ENCODE measurements around the gene NHS. TPM values are rescaled to one million over a fixed set of nuclear protein-coding genes. Genes with fewer than 3 reads are reported as not detected.

NHS gene
- polyA plus RNA-seq, 1 donor (not counting 4 experiments of a cell fraction or from before 2014, with no cell fraction given), result 5.4 TPM

DNA sequence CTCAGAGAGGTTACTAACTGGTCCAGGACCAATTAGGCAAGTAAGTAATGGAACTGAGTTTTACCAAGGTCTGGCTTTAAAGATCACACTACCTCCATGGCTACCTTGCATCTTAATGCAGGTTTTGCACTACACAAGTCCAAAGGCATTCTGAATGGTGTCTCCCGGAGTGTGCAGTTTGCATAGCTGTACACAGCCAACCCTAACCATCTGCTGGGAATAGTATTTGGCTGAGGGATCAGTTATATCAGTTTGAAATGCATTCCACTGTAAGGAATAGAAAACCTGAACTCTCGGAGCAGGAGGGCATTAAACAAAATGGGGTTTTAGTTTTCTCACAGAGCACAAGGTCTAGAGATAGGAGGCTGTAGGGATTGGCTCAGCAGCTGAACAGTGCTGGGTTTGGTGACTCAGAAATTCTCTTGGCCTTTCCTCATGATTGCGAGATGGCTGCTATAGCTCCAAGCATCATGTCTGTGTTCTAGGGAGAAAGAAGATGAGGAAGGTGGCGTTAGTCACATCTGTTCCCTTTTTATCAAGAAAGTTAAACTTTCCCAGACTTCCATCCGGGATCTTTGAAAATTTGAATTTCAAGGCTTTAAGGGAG is 177.1 kb downstream of the NHS start:
- H3K4me3 ChIP-seq (ENCODE audit: control insufficient read depth in 2 of 3, extremely low read depth in 1 of 3, insufficient read depth in 2 of 3, low read depth in 1 of 3, low read length in 3 of 3), result no peak overlapping the region
- TF ChIP-seq, protein P1, sequence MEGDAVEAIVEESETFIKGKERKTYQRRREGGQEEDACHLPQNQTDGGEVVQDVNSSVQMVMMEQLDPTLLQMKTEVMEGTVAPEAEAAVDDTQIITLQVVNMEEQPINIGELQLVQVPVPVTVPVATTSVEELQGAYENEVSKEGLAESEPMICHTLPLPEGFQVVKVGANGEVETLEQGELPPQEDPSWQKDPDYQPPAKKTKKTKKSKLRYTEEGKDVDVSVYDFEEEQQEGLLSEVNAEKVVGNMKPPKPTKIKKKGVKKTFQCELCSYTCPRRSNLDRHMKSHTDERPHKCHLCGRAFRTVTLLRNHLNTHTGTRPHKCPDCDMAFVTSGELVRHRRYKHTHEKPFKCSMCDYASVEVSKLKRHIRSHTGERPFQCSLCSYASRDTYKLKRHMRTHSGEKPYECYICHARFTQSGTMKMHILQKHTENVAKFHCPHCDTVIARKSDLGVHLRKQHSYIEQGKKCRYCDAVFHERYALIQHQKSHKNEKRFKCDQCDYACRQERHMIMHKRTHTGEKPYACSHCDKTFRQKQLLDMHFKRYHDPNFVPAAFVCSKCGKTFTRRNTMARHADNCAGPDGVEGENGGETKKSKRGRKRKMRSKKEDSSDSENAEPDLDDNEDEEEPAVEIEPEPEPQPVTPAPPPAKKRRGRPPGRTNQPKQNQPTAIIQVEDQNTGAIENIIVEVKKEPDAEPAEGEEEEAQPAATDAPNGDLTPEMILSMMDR (optimal IDR thresholded peaks at IDR 0.05 in 1 of 3, IDR thresholded peaks at IDR 0.05 in 1 of 3, conservative IDR thresholded peaks at IDR 0.05 in 1 of 3; ENCODE audit: extremely low read depth in 1 of 3, insufficient read depth in 2 of 3, low read length in 3 of 3), result no peak
- no peaks in the 10 kb centered on the region for H3K27me3 ChIP-seq (ENCODE audit: control insufficient read depth, extremely low read depth, insufficient read depth, low read length)
- no peaks in the 10 kb centered on the region for H4K20me1 ChIP-seq (ENCODE audit: control insufficient read depth, extremely low read depth, insufficient read depth, low read length)
- FAIRE-seq (peak; percentile 51), DNase-seq (ENCODE audit: low read depth, low spot score) (no peak)
- dilution Hi-C loops (cut with MboI; ENCODE audit: extremely low pct_ligation_motif_present, low sequenced_read_pairs), result no loop called here
- peak overlapping the region; percentile 88 for H3K27ac ChIP-seq (ENCODE audit: control insufficient read depth, insufficient read depth, low read length)
- no peak overlapping the region for H3K9ac ChIP-seq (ENCODE audit: control insufficient read depth, extremely low read depth, insufficient read depth, low read length)
- peaks cover 58% of the 10 kb centered on the region for H3K4me1 ChIP-seq (ENCODE audit: control insufficient read depth, extremely low read depth, insufficient read depth, low read length)
- H2AFZ ChIP-seq (ENCODE audit: control insufficient read depth, low read length), result no peak overlapping the region
- H3K9me1 ChIP-seq (ENCODE audit: control insufficient read depth, extremely low read depth, insufficient read depth, low read length), result no peaks in the 10 kb centered on the region
- H3K79me2 ChIP-seq (ENCODE audit: control insufficient read depth, insufficient read depth, low read length), result peaks cover 11% of the 10 kb centered on the region
- no peaks in the 10 kb centered on the region for H3K36me3 ChIP-seq (ENCODE audit: control insufficient read depth in 2 of 2, extremely low read depth in 1 of 2, insufficient read depth in 2 of 2, low read length in 2 of 2)
- H3K4me2 ChIP-seq (ENCODE audit: control insufficient read depth, extremely low read depth, insufficient read depth, low read depth, low read length), result no peak overlapping the region
- no peaks in the 10 kb centered on the region for H3K9me3 ChIP-seq (ENCODE audit: control insufficient read depth, low read depth, low read length)

DNA sequence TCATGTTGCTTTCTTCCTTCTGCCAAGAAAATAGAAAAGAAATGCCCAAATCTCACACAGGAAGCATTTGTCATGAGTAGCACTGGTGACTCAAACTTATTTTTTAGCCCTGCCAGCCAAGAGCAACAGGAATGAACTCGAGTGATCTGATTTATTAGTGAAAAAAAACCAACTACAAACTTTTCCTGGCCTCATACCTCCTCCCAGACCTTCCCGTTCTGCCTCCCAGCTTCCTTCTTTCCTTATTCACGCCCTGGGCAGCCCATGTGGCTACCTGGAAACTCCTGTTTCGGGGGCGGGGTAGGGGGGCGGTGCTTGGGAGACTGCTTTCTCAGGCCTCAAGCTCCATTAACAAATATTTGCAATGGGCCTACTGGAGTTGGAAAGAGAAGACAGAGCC is 178.5 kb downstream of the NHS start:
- peak overlapping the region; percentile 88 for H3K27ac ChIP-seq (ENCODE audit: control insufficient read depth, insufficient read depth, low read length)
- DNase-seq (ENCODE audit: low read depth, low spot score) (peak; percentile 41), FAIRE-seq (peak; percentile 69)
- H3K9me3 ChIP-seq (ENCODE audit: control insufficient read depth, low read depth, low read length), result no peaks in the 10 kb centered on the region
- H3K4me2 ChIP-seq (ENCODE audit: control insufficient read depth, extremely low read depth, insufficient read depth, low read depth, low read length), result peak overlapping the region; percentile 73
- no peaks in the 10 kb centered on the region for H3K27me3 ChIP-seq (ENCODE audit: control insufficient read depth, extremely low read depth, insufficient read depth, low read length)
- TF ChIP-seq EZH2 (IDR thresholded peaks at IDR 0.05; ENCODE audit: low read length), result no peak
- TF ChIP-seq, protein P1 (optimal IDR thresholded peaks at IDR 0.05 in 1 of 3, IDR thresholded peaks at IDR 0.05 in 1 of 3, conservative IDR thresholded peaks at IDR 0.05 in 1 of 3; ENCODE audit: extremely low read depth in 1 of 3, insufficient read depth in 2 of 3, low read length in 3 of 3), result no peak
- H3K4me1 ChIP-seq (ENCODE audit: control insufficient read depth, extremely low read depth, insufficient read depth, low read length), result peaks cover 46% of the 10 kb centered on the region
- no peaks in the 10 kb centered on the region for H4K20me1 ChIP-seq (ENCODE audit: control insufficient read depth, extremely low read depth, insufficient read depth, low read length)
- H3K4me3 ChIP-seq (ENCODE audit: control insufficient read depth in 2 of 3, extremely low read depth in 1 of 3, insufficient read depth in 2 of 3, low read depth in 1 of 3, low read length in 3 of 3), result peak overlapping the region in 2 of 3 experiments; percentile 3 to 18
- H3K9me1 ChIP-seq (ENCODE audit: control insufficient read depth, extremely low read depth, insufficient read depth, low read length), result no peaks in the 10 kb centered on the region
- H2AFZ ChIP-seq (ENCODE audit: control insufficient read depth, low read length), result peak overlapping the region; percentile 47
- H3K36me3 ChIP-seq (ENCODE audit: control insufficient read depth in 2 of 2, extremely low read depth in 1 of 2, insufficient read depth in 2 of 2, low read length in 2 of 2), result no peaks in the 10 kb centered on the region
- H3K79me2 ChIP-seq (ENCODE audit: control insufficient read depth, insufficient read depth, low read length), result peaks cover 16% of the 10 kb centered on the region
- dilution Hi-C loops (cut with MboI; ENCODE audit: extremely low pct_ligation_motif_present, low sequenced_read_pairs), result no loop called here
- peak overlapping the region; percentile 39 for H3K9ac ChIP-seq (ENCODE audit: control insufficient read depth, extremely low read depth, insufficient read depth, low read length)
